HG03066 (cell line): Measurements from ENCODE around the gene CENPO.
A peak's percentile ranks its signal among the peaks of the same experiment; 100 is the strongest.

Experiments
- ATAC-seq: cut with Tn5 transposase; IDR thresholded peaks from one replicate; pipeline ENCODE4 v1.9.1; 2021; ENCODE audit warnings: low read depth; ENCODE audit not compliant: unreplicated experiment

CENPO gene

DNA sequence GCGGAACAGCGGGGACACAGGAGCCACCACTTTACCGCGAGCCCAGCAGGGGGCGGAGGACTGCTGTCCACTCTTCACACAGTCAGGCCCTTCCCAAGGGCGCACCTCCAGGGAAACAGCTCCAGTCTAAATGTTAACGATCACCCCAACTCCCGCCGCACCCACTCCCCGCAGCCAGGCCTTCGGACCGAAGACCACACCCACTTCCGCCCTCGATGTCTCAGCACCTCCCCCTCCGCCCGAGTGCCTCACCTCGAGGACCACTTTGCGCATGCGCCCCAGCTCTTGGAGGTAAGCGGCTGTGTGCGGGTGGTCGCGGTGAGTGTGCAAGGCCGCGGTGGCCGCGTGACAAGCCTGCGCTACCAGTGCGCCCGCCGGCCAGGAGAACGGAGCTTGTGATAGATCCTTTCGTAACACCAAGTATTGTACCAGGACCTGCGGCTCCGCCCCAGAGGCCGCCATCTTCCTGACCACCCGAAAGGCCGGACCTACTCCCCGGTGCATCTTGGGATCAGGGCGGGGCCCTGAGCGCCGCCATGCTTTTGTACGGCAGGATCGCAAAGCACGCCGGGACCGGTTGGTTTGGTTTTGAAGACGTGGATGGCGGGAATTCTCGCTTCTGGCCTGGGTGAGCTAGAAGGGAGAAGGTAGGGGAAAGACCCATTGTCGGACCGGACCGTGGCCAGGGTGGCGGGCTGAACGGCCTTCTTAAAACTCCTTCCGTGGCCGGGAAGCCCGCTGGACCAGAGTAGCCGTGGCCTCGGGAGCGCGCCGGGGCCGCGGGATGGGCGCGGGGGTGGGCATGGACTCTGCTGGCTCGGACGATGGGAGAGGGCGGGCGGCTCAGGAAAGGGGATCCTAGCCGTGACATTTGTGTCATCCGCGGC lies at the start of gene CENPO, which contains the start of gene PTRHD1:
Gene CENPO (plus strand): TSS at position 552 of the 887 bp plus-strand sequence. CDS start 495 bp downstream, outside the sequence.
Gene PTRHD1 (minus strand): TSS at position 518 of the 887 bp plus-strand sequence. CDS start 14 bp downstream, at position 504.
- peak; percentile 97 for ATAC-seq

GRCh38 chr2:24743924-24744323 lies 49.3 kb upstream of the CENPO start:
- ATAC-seq: no peak

DNA sequence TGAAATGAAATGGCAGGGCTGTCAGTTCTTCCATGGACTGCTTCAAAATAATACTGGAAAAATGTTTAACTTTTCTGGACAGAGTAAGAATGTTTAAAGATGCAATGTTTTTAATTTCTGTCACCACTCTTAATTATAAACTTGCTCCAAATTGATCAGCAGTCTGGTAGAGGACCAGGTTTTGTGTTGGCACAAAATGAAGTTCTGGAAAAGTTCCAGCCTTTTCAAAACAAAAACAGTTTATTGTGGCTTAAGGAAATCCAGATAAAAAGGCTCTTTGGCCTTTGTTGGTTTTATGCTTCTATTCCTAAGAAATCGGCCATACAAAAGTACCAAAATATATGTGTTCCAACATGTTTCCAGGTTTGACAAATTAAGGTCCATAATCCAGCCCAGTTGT lies 48.9 kb upstream of the CENPO start:
- ATAC-seq: no peak

- no peak for ATAC-seq
Measured at GRCh38 chr2:24745825-24746224, 47.4 kb upstream of the CENPO start.

GRCh38 chr2:24747299-24747698 lies 45.9 kb upstream of the CENPO start:
- ATAC-seq: no peak

- no peak for ATAC-seq
Measured at GRCh38 chr2:24749069-24749691, 44.0 kb upstream of the CENPO start.

GRCh38 chr2:24754985-24755705 lies 38.1 kb upstream of the CENPO start:
- no peak for ATAC-seq

GRCh38 chr2:24756789-24757188 lies 36.4 kb upstream of the CENPO start:
- ATAC-seq: no peak

- ATAC-seq: no peak
Measured at GRCh38 chr2:24761866-24762265, 31.4 kb upstream of the CENPO start.

GRCh38 chr2:24762518-24762917 lies 30.7 kb upstream of the CENPO start:
- no peak for ATAC-seq

DNA sequence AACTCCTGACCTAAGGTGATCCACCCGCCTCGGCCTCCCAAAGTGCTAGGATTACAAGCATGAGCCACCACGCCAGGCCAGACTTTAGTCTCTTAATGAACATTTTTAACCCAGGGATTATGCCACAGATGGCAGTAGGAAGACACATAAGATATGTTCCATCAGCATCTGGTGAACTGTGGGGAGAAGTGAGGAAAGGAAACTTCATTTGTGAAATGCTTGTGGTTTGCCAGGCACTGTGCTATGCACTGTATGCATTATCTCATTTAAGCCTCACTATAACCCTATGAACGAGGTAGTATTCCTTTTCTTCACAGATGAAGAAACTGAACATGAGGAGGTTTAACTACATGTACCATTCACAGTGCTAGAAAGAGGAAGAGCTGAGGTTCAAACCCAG lies 29.4 kb upstream of the CENPO start:
- ATAC-seq: no peak

GRCh38 chr2:24766609-24767008 lies 26.6 kb upstream of the CENPO start:
- ATAC-seq: no peak

GRCh38 chr2:24768013-24768412 lies 25.2 kb upstream of the CENPO start:
- no peak for ATAC-seq

DNA sequence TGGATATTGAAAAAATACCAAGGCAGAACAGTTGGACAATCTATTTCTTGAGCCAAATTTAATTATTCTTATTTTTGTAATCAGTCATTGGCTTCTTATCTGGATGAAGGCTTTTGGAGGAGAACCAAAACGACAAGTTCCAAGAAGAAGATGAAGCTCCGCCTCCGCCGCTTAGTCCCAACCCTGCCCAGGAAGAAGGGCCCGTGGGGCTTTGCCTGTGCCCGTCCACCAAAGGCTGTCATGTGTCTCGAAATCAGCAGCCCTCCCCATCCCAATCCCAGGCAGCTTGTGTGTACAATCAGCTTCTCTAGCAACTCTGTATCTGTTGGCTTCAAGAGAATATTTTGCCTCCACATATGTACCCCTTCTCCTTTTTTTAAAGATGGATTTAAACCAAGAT lies 24.6 kb upstream of the CENPO start:
- ATAC-seq: no peak

DNA sequence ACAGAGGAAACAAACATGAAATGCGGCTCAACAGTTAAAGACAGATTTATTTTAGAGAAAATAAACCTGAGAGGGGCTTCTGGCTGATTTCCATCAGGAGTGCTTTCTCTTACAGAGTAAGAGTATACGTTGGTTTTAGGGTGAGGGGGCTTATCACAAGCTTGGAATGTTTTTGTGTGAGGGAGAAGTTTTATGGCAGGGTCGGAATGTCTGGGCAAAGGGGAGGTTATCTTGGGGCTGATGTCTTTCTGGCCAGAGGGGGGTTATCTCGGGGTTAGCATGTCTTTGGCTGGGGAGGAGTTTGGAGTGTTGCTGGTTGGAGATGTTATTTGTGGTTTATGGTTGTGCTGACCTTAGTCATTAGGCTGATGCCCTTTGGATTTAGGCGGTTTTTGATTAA lies 22.2 kb upstream of the CENPO start:
- ATAC-seq: no peak

- no peak for ATAC-seq
Measured at GRCh38 chr2:24771764-24772586, 21.2 kb upstream of the CENPO start.

DNA sequence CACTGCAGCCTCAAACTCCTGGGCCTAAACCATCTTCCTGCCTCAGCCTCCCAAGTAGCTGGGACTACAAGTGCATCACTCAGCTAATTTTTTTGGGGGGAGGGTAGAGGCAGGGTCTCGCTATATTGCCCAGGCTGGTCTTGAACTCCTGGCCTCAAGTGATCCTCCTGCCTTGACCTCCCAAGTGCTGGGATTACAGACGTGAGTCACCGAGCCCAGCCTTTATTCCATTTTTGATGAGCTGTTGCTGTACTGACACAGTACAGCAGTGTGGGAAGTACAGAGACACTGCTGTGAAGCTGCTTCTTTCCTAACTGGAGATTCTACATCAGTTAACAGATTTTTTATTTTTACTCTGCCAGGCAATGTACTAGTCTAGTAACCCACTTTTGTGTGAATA lies 18.9 kb upstream of the CENPO start:
- no peak for ATAC-seq

DNA sequence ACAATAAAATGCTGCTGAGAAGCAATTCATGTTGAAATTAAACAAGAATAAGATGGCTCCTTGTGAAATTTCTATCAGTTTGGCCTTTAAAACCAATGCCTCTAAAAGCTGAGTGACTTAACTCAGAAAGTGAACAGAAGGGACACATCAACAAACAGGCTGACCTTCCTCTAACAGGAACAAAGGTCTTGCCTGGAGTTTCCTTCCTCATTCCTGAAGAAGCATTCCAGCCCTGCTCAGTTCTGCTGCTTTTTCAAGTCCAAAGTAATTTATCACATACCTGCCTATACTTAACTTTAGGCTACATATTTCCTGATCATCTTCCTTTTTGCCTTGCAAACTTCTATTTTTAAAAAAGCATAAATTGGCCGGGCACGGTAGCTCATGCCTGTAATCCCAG lies 14.1 kb upstream of the CENPO start:
- ATAC-seq: no peak

DNA sequence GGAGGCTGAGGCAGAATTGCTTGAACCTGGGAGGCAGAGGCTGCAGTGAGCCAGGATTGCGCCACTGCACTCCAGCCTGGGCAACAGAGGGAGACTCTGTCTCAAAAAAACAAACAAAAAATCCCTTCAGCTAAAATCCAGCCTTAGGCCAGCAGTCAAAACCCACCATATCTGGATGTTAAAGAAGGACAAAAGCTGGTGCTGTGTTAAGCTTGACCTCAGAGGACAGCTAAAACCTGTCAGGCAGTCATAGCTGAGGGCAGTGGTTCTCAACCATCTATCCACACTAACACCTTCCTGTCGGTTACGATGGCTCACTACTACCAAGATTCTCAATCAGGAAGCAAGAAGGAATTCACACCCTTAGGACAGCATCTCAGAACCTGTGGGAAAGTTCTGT lies 9.6 kb upstream of the CENPO start:
- ATAC-seq: no peak

DNA sequence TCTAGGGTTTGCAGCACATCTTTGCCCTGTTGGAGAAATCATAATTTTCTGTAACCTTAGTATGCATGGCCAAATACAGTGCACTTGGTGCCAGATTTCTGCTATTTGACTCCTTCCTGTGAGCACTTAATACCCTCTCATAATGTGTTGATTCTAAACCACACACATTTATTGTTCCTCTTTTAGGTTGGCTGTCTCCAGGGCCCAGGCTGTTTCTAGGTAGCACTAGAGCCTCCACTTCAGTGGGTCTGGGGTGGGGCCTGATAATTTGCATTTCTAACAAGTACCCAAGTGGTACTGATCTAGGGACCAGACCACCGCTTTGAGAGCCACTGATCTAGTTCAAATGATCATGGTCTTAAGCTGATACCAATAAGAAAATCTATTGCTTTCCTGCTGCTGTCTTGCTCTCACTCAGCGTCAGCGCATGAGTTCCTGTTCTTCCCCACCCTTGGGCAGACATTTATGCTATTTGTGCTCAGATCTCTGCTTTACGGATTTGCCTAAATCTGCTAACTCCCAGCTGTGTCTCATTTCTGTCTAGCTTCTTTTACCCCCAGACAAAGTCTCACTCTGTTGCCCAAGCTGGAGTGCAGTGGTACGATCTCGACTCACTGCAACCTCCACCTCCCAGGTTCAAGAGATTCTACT lies 7.4 kb upstream of the CENPO start:
- no peak for ATAC-seq
